DMS79 (cell line): ENCODE results near the gene ELOB.

Experiments
- DNase-seq: peaks from one replicate; lab custom pipeline; 2025; lab: John Stamatoyannopoulos, UW

Gene ELOB

GRCh38 chr16:2777231-2777902 is at the start of gene ELOB:
ELOB (minus strand) TSS chr16:2777280; CDS start chr16:2777239, 41 bp downstream.
- peak; percentile 66 for DNase-seq

DNA sequence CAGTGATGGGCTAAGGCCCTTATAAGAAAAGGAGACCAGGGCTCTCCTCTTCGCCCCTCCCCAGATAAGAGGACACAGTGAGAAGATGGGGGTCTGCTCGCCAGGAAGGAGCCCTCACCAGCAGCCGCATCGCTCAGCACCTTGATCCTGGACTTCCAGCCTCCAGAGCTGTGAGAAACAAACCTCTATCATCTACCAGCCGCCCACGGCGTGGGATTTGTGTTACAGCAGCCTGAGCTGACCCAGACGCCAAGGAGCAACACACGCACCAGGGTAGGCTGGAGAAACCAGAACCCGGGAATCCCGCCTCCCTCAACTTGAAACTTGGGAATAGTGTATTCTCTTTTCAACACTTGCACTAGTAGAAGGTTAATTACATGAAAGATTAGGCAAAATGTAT is 48.8 kb upstream of the ELOB start:
- DNase-seq: no peak

DNA sequence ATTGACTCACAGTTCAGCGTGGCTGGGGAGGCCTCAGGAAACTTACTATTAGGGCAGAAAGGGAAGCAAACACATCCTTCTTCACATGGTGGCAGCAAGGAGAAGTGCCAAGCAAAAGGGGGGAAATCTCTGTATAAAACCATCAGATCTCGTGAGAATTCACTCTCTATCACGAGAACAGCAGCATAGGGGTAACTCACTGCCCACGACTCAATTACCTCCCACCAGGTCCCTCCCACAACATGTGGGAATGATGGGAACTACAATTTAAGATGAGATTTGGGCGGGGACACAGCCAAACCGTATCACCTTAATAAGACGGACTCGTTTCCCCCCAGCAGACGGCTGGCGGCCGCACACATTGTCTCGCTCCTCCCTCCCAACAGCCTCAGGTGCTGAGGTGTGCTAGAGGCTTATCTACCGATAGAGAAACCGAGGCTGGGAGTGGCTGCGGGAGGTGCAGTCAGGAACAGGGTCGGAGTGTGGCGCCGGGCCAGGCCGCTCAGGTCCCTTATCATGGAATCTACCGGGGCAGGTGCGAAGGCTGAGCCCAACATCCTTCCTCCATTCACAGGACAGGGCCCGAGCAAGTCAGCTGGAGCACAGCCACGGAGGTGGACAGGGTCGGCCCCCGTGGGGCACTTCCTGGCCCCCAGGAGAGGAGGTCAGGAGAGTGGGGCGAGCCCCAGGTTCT is 48.1 kb upstream of the ELOB start:
- DNase-seq: no peak

DNA sequence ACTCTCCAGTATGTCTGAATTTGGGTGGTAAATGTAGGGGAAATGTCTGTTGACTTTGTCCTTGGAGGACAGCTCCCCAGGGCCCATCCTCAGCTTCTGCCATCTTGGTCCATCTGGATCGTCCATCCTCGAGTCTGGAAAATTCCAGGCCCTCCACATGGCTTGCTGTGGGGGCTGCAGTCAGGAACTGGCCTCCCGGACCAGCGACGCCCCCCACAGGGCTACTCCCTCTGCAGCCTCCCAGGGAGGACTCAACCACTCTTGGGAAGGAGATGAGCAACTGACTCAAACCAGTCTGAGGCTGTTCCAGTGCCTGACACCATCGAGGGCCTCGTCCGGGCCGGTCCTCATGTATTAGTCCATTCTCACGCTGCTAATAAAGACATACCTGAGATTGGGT is 47.5 kb upstream of the ELOB start:
- DNase-seq: no peak

DNA sequence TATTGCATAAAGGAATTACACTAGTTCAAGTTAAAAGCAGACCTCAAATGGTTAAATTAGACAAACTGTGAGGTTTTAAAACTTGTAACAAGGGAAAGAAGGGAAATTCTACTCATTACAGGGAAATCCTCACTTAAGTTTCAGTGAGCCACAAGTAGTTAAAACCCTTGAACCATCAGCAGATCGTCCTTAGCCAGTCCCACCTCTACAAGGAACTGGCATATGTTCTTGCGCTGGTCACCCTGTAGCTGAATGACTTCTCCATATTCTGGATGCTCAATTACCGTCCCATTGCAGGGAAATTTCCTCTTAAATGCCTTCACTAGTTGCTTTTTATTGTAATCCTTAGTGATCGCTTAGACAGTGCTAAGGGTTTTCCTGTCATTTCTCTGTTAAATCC is 45.4 kb upstream of the ELOB start:
- no peak for DNase-seq

- no peak for DNase-seq
These were observed 45.0 kb upstream of the ELOB start for GRCh38 chr16:2822158-2822495.

DNA sequence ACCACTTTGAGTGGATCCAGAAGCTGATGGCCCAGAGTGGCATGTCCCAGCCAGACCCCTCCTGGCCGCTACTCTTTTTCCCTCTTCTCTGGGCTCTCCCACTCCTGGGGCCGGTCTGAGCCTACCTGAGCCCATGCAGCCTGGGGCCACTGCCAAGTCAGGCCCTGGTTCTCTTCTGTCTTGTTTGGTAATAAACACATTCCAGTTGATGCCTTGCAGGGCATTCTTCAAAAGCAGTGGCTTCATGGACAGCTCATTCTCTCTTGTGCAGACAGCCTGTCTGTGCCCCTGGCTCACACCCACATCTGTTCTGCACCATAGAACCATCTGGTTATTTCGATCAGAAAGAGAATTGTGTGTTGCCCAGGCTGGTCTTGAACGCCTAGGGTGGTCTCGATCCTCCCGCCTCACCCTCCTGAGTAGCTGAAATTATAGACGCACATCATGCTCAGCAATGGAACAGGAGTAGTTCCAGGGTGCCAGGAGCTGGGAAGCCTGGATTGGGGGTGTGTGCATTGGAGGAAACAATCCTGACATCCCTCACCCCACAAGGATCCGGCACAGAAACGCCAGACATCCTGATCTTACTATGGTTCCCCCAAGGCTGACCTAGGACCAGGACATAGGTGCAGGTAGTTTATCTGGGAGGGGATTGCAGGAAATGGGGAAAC is 44.5 kb upstream of the ELOB start:
- no peak for DNase-seq

DNA sequence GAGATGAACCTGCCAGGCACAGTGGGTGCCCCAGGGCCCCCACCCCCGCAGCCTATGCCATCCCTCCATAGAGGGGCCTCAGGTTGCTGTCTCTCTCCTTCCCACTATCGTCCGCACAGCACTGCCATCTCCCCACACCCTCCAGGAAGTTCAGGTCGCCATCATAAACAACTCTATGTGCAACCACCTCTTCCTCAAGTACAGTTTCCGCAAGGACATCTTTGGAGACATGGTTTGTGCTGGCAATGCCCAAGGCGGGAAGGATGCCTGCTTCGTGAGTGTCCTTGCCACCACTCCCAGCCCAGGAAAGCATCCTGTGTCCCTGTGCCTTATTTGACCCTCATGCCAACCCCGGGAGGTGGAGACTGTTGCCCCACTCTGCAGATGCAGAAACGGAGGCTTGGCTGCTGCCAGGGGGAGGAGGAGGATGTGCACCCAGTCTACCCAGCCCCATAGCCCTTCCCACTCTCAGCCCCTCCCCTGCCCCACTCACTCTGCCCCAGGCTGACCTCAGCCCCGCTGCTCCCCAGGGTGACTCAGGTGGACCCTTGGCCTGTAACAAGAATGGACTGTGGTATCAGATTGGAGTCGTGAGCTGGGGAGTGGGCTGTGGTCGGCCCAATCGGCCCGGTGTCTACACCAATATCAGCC is 43.9 kb upstream of the ELOB start:
- DNase-seq: no peak

DNA sequence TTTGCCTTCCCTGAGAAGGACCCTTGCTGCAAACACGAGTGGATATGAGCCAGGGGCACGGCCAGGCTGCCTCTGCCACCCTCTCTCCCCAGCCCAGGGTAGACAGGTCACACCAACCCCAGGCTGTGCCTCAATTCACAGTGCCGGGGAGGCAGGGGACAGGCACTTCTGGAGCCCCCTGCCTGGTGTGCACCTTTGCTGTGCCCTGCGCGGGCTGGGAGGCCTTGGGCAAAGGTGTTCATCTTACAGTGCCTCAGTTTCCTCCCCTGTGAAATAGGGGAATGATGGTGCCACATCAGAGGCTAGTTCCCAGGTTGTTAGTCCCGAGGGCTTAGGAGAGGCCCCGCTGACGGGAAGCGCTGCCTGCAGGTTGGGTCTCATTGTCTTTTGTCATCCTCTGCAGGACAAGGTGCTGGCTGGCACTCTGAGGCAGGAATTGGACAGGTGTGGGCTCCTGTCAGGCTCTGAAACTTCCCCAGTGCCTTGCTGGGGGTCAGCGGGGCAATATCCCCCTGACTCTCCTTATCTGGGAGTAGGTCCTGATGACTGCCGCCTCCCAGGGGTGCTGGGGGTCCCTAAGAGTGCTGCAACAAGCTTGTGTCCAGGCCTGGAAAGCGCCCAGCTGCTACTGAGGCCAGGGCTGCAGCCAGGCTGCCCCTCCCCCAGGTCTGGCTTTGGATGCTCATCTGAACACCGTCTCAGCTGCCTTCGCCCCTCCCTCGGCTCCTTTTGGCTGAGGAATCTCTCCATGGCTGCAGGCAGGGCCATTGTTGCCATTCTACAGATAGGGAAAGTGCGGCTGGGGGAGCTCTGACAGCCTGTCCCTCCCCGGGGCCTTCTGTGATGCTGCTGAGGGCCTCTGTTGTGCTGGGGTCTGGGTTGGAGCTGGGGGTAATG is 43.1 kb upstream of the ELOB start:
- DNase-seq: no peak

DNA sequence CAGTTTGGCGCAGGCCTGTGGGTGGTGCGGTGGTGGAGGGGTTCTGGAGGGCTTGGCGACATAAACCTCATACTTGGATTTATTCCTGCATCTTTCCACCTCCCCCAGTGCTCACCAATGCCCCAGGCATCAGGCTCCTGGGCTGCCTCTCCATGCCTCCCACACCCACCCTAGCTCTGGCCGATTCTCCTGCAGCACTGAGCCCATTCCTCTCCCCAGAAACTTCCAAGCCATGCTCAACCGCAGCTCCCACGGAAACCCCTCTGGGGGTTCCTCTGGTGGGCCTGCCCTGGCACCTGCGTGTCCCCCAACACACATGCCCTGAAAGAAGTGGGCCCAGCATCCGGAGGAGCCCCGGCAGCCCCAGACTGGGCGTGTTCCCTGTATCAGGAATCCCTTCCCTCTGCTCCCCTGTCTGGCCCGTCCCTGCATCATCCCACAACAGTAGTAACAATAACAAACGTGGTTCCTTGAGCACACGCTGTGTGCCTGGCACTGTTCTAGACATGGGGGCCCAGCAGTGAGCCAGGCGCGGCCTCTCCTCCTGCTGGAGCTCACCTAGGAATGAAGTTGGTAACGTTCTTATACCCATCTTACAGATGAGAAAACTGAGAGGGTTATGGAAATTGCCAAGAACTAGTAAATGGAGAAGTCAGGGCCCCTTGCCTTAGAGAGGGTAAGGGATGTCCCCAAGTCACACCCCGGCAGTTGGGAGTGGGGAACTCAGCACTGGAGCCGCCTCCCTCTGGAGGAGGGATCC is 42.3 kb upstream of the ELOB start:
- DNase-seq: no peak

GRCh38 chr16:2818272-2818876 is 41.3 kb upstream of the ELOB start:
- DNase-seq: no peak

DNA sequence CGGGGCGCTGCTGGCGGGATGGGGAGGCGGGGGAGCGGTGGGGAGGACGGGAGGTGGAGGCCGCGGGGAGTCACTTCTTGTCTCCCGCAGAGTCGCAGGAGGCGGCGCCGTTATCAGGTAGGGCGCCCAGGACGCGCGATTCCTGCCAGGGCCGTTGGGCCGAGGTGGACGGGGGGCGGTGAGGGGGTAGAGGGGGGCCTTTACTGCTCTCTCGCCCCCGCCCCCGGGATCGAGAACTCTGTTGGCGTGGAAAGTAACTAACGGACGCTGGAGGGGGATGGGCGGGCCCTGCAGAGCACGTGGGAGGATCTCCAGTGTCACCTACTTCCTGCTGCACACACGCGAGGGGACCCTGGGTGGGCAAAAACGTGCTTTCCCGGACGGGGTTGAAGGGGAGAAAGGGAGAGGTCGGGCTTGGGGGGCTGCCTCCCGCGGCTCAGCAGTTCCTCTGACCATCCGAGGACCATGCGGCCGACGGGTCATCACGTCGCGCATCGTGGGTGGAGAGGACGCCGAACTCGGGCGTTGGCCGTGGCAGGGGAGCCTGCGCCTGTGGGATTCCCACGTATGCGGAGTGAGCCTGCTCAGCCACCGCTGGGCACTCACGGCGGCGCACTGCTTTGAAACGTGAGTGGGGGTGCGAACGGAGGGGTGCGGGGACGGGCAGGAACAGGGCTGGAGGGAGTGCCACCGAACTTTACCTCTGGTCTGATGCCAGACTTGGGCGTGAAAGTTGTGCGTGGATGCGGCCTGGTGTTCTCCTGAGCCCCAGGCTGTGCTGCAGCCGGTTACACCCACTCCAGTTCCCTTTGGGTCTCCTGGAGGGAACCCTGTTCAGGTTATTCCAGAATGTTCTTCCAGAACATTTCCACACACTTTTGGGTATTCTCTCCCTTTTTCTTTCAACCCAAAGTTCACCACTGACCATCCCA is 40.5 kb upstream of the ELOB start:
- DNase-seq: no peak

DNA sequence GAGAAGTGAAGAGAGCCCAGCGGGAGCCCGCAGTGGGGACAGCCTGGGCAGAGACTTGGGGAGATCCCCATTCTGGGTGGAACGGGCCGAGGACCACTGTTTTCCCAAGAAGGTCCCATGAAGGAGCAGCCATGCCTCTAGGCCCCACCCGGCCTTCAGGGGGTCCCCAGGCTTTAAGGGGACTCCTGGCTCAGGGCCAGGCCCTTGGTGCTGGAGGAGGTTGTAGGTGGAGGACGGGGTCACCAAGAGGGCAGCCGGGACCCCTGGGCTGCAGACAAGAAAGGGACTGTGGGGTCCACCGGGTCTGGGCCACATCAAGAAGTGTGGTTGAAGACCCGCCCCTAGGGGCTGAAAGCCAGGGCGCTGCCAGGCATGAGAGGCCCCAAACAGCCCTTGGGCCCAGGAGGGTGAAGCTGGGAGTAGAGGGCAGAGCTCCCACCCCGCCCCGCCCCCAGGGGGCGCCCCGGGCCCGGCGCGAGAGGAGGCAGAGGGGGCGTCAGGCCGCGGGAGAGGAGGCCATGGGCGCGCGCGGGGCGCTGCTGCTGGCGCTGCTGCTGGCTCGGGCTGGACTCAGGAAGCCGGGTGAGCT is 39.8 kb upstream of the ELOB start, which contains the start of gene PRSS21:
PRSS21 (plus strand) TSS at position 487 of the 589 bp plus-strand sequence; CDS start at position 519, 32 bp downstream.
- DNase-seq: no peak

GRCh38 chr16:2815299-2815771 is 38.3 kb upstream of the ELOB start:
- no peak for DNase-seq

- DNase-seq: no peak
These were observed 37.6 kb upstream of the ELOB start for GRCh38 chr16:2814551-2815298.

- no peak for DNase-seq
These were observed 36.7 kb upstream of the ELOB start for GRCh38 chr16:2813771-2814221.

DNA sequence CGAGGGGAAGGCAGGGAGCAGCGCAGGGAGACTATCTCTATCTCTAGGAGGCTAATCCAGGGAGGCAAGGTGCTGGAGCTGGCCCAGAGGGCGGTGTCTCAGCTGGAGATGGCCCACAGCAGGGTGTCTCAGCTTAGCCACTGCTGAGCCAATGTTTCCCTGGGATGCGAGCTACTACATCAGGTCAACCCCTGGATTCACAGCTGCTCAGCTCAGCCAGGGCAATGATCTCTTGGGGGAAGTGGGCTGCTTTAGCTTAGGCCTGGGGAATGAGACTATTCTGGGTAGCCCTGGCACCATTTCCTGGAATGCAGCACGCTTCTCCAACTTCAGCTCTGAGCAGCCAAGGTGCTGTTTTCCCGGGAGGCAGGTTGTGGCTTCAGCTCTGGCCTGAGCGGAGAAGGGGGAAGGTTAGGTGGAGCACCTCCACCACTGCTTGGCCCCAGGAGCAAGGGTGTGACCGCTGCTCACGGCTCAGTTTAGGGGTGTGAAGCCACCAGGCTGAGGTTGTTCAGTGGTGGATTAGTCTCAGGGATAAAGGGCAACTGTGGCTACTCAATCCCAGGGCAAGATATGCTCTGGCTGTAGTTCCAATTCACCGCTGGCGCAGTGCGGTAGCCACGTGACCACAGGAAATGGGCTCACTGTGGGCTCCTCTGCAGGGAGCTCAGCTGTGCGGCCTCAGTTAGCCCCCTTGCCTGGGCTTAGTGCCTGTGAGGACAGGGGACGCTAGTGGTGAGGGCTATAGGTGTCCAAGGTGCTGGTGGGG is 34.8 kb upstream of the ELOB start:
- no peak for DNase-seq
